HepG2 (cell line): Measurements from ENCODE around the gene POLR3E. TPM values are rescaled to one million over a fixed set of nuclear protein-coding genes. Genes with fewer than 3 reads are reported as not detected.

Experiments
- ATAC-seq: fragments of 200-7000 bp; cut with Tn5 transposase; 3 replicates; pipeline ENCODE4 v1.9.1; 2020; ENCODE audit warnings: mild to moderate bottlenecking, moderate library complexity
- BruUV-seq: library from RNA; stranded (reverse); fragments of 400-500 nt; replicated peaks from 2 replicates; lab custom pipeline; 2021; lab: Mats Ljungman, UMichigan
- CTCF ChIA-PET: fragments of 300-600 bp; formaldehyde crosslinking; extraction: SDS; loops from one replicate; lab custom pipeline; 2021; ENCODE audit warnings: low total read pairs, inconsistent platforms, low intra/inter-chr PET ratio; lab: Yijun Ruan, JAX
- POLR2A ChIA-PET: fragments of 350-600 bp; sonication (Branson Sonifier 250); formaldehyde crosslinking; loops from one replicate; lab custom pipeline; 2020; ENCODE audit warnings: antibody characterized with exemption, inconsistent platforms; lab: Yijun Ruan, JAX
- DNase-seq: peaks from one replicate; pipeline ENCODE4 v3.0.0-alpha.2; 2015; ENCODE audit warnings: low spot score
- FAIRE-seq: peaks from 3 replicates; lab custom pipeline; 2011; peaks lifted over from hg19 to GRCh38; lab: Jason Lieb, UNC
- H2AFZ ChIP-seq: one replicate; pipeline ENCODE4 v1.6.1; 2011; ENCODE audit warnings: low read length, inconsistent platforms
- H3K27ac ChIP-seq: fragments of 300-600 bp; 3 replicates; pipeline ENCODE4 v1.8.0; 2011; ENCODE audit warnings: mixed run types, mild to moderate bottlenecking, mixed read lengths, low read length, inconsistent platforms; ENCODE audit not compliant: insufficient read depth; ENCODE audit errors: extremely low read length
- H3K27me3 ChIP-seq, 2 experiments: fragments of 200-600 bp in 1 of 2; 2 replicates in 1 of 2; 3 replicates in 1 of 2; pipeline versions ENCODE4 v1.6.0 to v1.8.0; 2011; ENCODE audit warnings: low read length in 2 of 2, mild to moderate bottlenecking in 2 of 2, moderate library complexity in 2 of 2, inconsistent platforms in 1 of 2; ENCODE audit not compliant: insufficient read depth in 2 of 2, control insufficient read depth in 1 of 2
- H3K36me3 ChIP-seq, 2 experiments: fragments of 200-600 bp in 1 of 2; replicated peaks in 1 of 2; 2 replicates in 1 of 2; 3 replicates in 1 of 2; pipeline versions ENCODE4 v1.5.1 to v1.8.0; 2011; ENCODE audit warnings: low read length in 2 of 2, inconsistent platforms in 1 of 2; ENCODE audit not compliant: insufficient read depth in 2 of 2, control insufficient read depth in 1 of 2
- H3K4me1 ChIP-seq: 2 replicates; pipeline ENCODE4 v1.5.1; 2012; ENCODE audit warnings: low read length, inconsistent platforms; ENCODE audit not compliant: insufficient read depth
- H3K4me2 ChIP-seq: 2 replicates; pipeline ENCODE4 v1.6.0; 2011; ENCODE audit warnings: low read depth, low read length, inconsistent platforms
- H3K4me3 ChIP-seq, 3 experiments: fragments of 200-600 bp in 1 of 3; sonication (generic), shearing (Covaris generic) in 1 of 3; replicated peaks in 1 of 3; 2 replicates each; pipeline ENCODE4 v1.5.1; 2011 to 2016; ENCODE audit warnings: low read length in 3 of 3, inconsistent platforms in 2 of 3, low read depth in 2 of 3, mild to moderate bottlenecking in 2 of 3, control low read depth in 1 of 3, mixed read lengths in 1 of 3; ENCODE audit not compliant: insufficient read depth in 1 of 3
- H3K79me2 ChIP-seq: one replicate; pipeline ENCODE4 v1.6.1; 2011; ENCODE audit warnings: low read length, inconsistent platforms; ENCODE audit not compliant: insufficient read depth
- H3K9ac ChIP-seq: 2 replicates; pipeline ENCODE4 v1.6.0; 2011; ENCODE audit warnings: mild to moderate bottlenecking, low read depth, low read length, inconsistent platforms; ENCODE audit not compliant: insufficient read depth
- H3K9me3 ChIP-seq: 2 replicates; pipeline ENCODE4 v1.5.1; 2012; ENCODE audit warnings: mild to moderate bottlenecking, low read length
- H4K20me1 ChIP-seq: 2 replicates; pipeline ENCODE4 v1.6.0; 2011; ENCODE audit warnings: inconsistent platforms, mild to moderate bottlenecking, low read length, moderate library complexity; ENCODE audit not compliant: insufficient read depth
- MAFG ChIP-seq: sonication (generic); formaldehyde crosslinking; IDR thresholded peaks from 2 replicates; pipeline ENCODE4 v1.5.1; 2020; ENCODE audit warnings: mild to moderate bottlenecking, missing genetic modification reagents
- NBN ChIP-seq: fragments of 450-650 bp; conservative IDR thresholded peaks from 2 replicates; pipeline ENCODE4 v1.6.1; 2017
- NCOA2 ChIP-seq: sonication (generic); formaldehyde crosslinking; IDR thresholded peaks from 2 replicates; pipeline ENCODE4 v1.8.0; 2022; ENCODE audit warnings: inconsistent platforms
- NFKB2 ChIP-seq: sonication (generic); formaldehyde crosslinking; IDR thresholded peaks from 2 replicates; pipeline ENCODE4 v1.4.0; 2020; ENCODE audit warnings: missing genetic modification reagents, borderline replicate concordance
- POLR2AphosphoS2 ChIP-seq: IDR thresholded peaks from 2 replicates; pipeline ENCODE4 v1.6.1; 2011; ENCODE audit warnings: low read depth, low read length, improper control_type of control experiment
- POLR2AphosphoS5 ChIP-seq: IDR thresholded peaks from 2 replicates; pipeline ENCODE4 v1.6.1; 2012; ENCODE audit warnings: low read depth, low read length
- SALL1 ChIP-seq: sonication (generic); formaldehyde crosslinking; IDR thresholded peaks from 2 replicates; pipeline ENCODE4 v1.8.0; 2022; ENCODE audit warnings: mild to moderate bottlenecking, missing genetic modification reagents
- SRSF1 ChIP-seq: fragments of 200-400 bp; formaldehyde crosslinking; optimal IDR thresholded peaks from 2 replicates; pipeline ENCODE3; 2017; ENCODE audit warnings: mild to moderate bottlenecking, low read depth, low read length, moderate library complexity
- TBX2 ChIP-seq: sonication (generic); formaldehyde crosslinking; IDR thresholded peaks from 2 replicates; pipeline ENCODE4 v1.5.0; 2020; ENCODE audit warnings: missing genetic modification reagents, mild to moderate bottlenecking, borderline replicate concordance
- TCF7L2 ChIP-seq: IDR thresholded peaks from 2 replicates; pipeline ENCODE4 v1.6.1; 2011; ENCODE audit warnings: mild to moderate bottlenecking, low read depth, low read length, moderate library complexity
- ZFP36L1 ChIP-seq: sonication (generic); formaldehyde crosslinking; IDR thresholded peaks from 2 replicates; pipeline ENCODE4 v1.8.0; 2022; ENCODE audit warnings: mild to moderate bottlenecking, missing genetic modification reagents, moderate library complexity
- ZNF263 ChIP-seq: sonication (generic); formaldehyde crosslinking; IDR thresholded peaks from 2 replicates; pipeline ENCODE4 v1.4.0; 2020; ENCODE audit warnings: missing genetic modification reagents
- ZNF605 ChIP-seq: sonication (generic); formaldehyde crosslinking; IDR thresholded peaks from 2 replicates; pipeline ENCODE4 v1.8.0; 2022; ENCODE audit warnings: mild to moderate bottlenecking, missing genetic modification reagents
- ZNF607 ChIP-seq: sonication (generic); formaldehyde crosslinking; IDR thresholded peaks from 2 replicates; pipeline ENCODE4 v1.5.1; 2020; ENCODE audit warnings: missing genetic modification reagents, mild to moderate bottlenecking, borderline replicate concordance
- ZNF766 ChIP-seq: sonication (generic); formaldehyde crosslinking; IDR thresholded peaks from 2 replicates; pipeline ENCODE4 v1.5.0; 2020; ENCODE audit warnings: missing genetic modification reagents, borderline replicate concordance
- ZNF782 ChIP-seq: sonication (generic); formaldehyde crosslinking; IDR thresholded peaks from 2 replicates; pipeline ENCODE4 v1.4.0; 2020; ENCODE audit warnings: missing genetic modification reagents, mild to moderate bottlenecking, borderline replicate concordance
- WGBS: methylation state at CpG from one replicate; pipeline ENCODE4 v1.1.6; 2017; ENCODE audit warnings: low lambda C conversion rate; 5-methylcytosine and 5-hydroxymethylcytosine counted together
- in situ Hi-C: cut with HindIII; loops from 2 replicates; pipeline ENCODE4 v1.10.0; 2017; ENCODE audit warnings: low pct_unique_long_range_greater_than_20kb; ENCODE audit not compliant: extremely low pct_ligation_motif_present
- intact Hi-C: fragments of 100-400 bp; cut with micrococcal nuclease; formaldehyde crosslinking; loops from one replicate; pipeline ENCODE4 v1.10.0; 2022; ENCODE audit not compliant: unreplicated experiment
- polyA plus RNA-seq, 8 experiments: library from polyadenylated mRNA; depleted of rRNA in 3 of 8; stranded (reverse) in 7 of 8; unstranded in 1 of 8; fragments of >200 nt; fragmentation: Illumina TruSeq in 4 of 8; extraction: Trizol in 4 of 8; gene quantifications; 2 replicates each; pipeline versions ENCODE4 v1.2.1 to v1.2.3, GENCODE V29; 2011 to 2016; ENCODE audit warnings: low read depth in 4 of 8, missing spikeins in 1 of 8, mixed read lengths in 1 of 8; ENCODE audit not compliant: insufficient read depth in 1 of 8
- total RNA-seq, 5 experiments: library from RNA; depleted of rRNA; stranded (reverse); fragments of >200 nt; fragmentation: Illumina TruSeq; extraction: Trizol; gene quantifications; 2 replicates each; pipeline ENCODE4 v1.2.3, GENCODE V29; 2016; ENCODE audit warnings: low read depth in 1 of 5
- TF ChIP-seq, protein P1 (sequence below): sonication (generic); formaldehyde crosslinking; IDR thresholded peaks from 2 replicates; pipeline ENCODE4 v1.8.0; 2022; ENCODE audit warnings: mild to moderate bottlenecking, missing genetic modification reagents, moderate library complexity
- TF ChIP-seq, protein P2 (sequence below): sonication (generic); formaldehyde crosslinking; IDR thresholded peaks from 2 replicates; pipeline ENCODE4 v1.9.0; 2021; ENCODE audit warnings: missing genetic modification reagents, borderline replicate concordance

Gene POLR3E
- total and polyA plus RNA-seq, 2 of the 13 experiments (the other 11 are each of a cell fraction or from before 2014, with no cell fraction given) = 135 to 262 TPM

DNA sequence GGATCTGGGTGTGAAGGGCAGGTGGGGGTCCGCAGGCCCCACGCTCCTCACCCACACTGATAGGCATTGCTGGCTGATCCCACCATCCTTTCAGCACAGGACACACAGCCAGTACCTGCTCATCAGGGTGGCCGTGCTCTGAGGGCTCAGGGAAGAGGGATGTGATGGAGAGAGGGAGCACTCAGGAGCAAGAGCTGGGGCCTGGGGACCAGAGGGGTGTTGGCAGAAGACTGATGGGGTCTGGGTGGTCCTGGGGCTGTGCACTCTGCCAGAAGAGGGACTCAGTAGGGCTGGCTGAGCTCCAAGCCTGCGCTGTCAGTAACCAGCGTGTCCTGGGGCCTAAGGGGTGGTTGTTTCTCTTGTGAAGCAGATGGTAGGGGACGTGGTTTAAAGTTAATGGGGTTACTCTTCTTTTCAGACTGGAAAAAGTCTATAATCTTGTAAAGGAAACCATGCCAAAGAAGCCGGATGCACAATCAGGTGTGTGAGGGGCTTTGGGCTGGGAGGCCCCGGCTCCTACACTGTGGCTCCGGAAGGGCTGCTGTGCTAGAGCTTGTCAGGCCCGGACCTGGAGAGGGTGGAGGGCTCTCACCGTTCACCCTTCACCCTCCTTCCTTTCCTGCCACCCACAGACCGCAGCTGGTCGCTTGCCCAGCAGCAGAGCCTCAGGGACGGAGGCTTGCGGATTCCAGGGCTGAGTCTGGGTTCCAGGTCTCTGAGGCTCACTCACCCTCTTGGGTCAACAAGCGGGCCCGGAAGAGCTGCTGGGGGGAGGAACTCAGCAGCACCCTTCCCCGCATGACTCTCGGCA is 27.8 kb downstream of the POLR3E start:
- BruUV-seq = no TSS peak
- no peak overlapping the region for H3K27ac ChIP-seq
- H3K9me3 ChIP-seq = no peaks in the 10 kb centered on the region
- intact Hi-C loops = loop anchor here (5.0 kb wide), 1 partner anchor 47 kb away; the partner anchor contains the start of gene CDR2
- ChIA-PET CTCF (no interaction called here), POLR2A (no interaction called here)
- ATAC-seq (no peak), FAIRE-seq (no peak)
- H3K4me1 ChIP-seq = no peaks in the 10 kb centered on the region
- peaks cover 14% of the 10 kb centered on the region for H3K79me2 ChIP-seq
- no peak overlapping the region for H3K9ac ChIP-seq
- no peak overlapping the region for H2AFZ ChIP-seq
- TF ChIP-seq ZNF607 (CRISPR knock-in tag) = no peak
- TF ChIP-seq NCOA2 = no peak
- TF ChIP-seq NBN = 0 out of 2 replicates have a peak, but pooled peaks have one; percentile 23
- TF ChIP-seq NFKB2 = no peak
- TF ChIP-seq ZFP36L1 (CRISPR knock-in tag) = no peak
- TF ChIP-seq, protein P1, sequence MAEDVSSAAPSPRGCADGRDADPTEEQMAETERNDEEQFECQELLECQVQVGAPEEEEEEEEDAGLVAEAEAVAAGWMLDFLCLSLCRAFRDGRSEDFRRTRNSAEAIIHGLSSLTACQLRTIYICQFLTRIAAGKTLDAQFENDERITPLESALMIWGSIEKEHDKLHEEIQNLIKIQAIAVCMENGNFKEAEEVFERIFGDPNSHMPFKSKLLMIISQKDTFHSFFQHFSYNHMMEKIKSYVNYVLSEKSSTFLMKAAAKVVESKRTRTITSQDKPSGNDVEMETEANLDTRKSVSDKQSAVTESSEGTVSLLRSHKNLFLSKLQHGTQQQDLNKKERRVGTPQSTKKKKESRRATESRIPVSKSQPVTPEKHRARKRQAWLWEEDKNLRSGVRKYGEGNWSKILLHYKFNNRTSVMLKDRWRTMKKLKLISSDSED (CRISPR knock-in tag) = no peak
- no peak for TF ChIP-seq ZNF605 (CRISPR knock-in tag)
- no peak for TF ChIP-seq TCF7L2
- no peak for TF ChIP-seq TBX2
- no peak for TF ChIP-seq SALL1 (CRISPR knock-in tag)
- no peak for TF ChIP-seq SRSF1
- TF ChIP-seq POLR2AphosphoS5 = 0 out of 2 replicates have a peak, but pooled peaks have one; percentile 8
- peak; percentile 38; the same call in 1 of the 2 replicates for TF ChIP-seq POLR2AphosphoS2
- peak; percentile 61; the same call in 1 of the 2 replicates for TF ChIP-seq ZNF263 (CRISPR knock-in tag)
- no peak for TF ChIP-seq ZNF766
- no peak for TF ChIP-seq MAFG (CRISPR knock-in tag)
- TF ChIP-seq ZNF782 (CRISPR knock-in tag) = no peak
- TF ChIP-seq, protein P2, sequence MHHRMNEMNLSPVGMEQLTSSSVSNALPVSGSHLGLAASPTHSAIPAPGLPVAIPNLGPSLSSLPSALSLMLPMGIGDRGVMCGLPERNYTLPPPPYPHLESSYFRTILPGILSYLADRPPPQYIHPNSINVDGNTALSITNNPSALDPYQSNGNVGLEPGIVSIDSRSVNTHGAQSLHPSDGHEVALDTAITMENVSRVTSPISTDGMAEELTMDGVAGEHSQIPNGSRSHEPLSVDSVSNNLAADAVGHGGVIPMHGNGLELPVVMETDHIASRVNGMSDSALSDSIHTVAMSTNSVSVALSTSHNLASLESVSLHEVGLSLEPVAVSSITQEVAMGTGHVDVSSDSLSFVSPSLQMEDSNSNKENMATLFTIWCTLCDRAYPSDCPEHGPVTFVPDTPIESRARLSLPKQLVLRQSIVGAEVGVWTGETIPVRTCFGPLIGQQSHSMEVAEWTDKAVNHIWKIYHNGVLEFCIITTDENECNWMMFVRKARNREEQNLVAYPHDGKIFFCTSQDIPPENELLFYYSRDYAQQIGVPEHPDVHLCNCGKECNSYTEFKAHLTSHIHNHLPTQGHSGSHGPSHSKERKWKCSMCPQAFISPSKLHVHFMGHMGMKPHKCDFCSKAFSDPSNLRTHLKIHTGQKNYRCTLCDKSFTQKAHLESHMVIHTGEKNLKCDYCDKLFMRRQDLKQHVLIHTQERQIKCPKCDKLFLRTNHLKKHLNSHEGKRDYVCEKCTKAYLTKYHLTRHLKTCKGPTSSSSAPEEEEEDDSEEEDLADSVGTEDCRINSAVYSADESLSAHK (CRISPR knock-in tag) = no peak
- TF ChIP-seq, all 625 proteins: peak for 4
- 98% methylated on average over 17 of the region's 19 CpGs for WGBS
- in situ Hi-C loops = loop anchor here (25.0 kb wide), 2 partner anchors 763 to 1163 kb away; partner anchors contain the start of genes DNAH3 and LDAF1
- DNase-seq = no peak
- H3K27me3 ChIP-seq = no peaks in the 10 kb centered on the region
- H4K20me1 ChIP-seq = peaks cover 28% of the 10 kb centered on the region; the same call in 1 of the 2 replicates
- H3K4me2 ChIP-seq = no peak overlapping the region
- H3K4me3 ChIP-seq = no peak overlapping the region
- peaks cover 75 to 100% of the 10 kb centered on the region in 2 experiments for H3K36me3 ChIP-seq
